8988T (cell line): Measurements from ENCODE around the gene SMIM3.
"Not testable (repeated sequence)": the region's sequence is repeated elsewhere in the genome, so short reads cannot be mapped to it uniquely, and the experiment has no call there.

Experiments used
- DNase-seq: peaks from one replicate; pipeline ENCODE4 v3.0.0; 2011

Gene SMIM3

DNA sequence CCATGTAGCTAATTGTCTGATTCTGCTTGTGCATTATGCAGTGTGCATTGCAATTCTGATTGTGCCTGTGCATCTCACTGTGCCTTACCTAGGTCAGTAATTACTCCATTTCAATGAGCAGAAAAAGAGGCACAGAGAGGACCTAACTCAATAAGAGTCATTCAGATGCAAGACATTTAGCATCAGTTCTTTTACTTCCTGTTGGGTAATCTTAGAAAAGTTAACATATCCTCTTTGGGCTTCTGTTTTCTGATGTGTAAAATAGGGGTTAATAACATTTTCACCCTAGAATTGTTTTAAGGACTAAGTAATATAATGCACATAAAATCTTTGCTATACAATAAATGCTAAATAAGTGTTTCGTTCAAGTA is 12.8 kb upstream of the SMIM3 start:
- no peak for DNase-seq

- DNase-seq = no peak
Measured at GRCh38 chr5:150766251-150766650, 12.3 kb upstream of the SMIM3 start.

GRCh38 chr5:150771034-150771795 is 7.3 kb upstream of the SMIM3 start:
- DNase-seq = no peak

GRCh38 chr5:150774145-150774544 is 4.4 kb upstream of the SMIM3 start:
- no peak for DNase-seq

- DNase-seq = no peak
Measured at GRCh38 chr5:150777685-150778084, 872 bp upstream of the SMIM3 start.

DNA sequence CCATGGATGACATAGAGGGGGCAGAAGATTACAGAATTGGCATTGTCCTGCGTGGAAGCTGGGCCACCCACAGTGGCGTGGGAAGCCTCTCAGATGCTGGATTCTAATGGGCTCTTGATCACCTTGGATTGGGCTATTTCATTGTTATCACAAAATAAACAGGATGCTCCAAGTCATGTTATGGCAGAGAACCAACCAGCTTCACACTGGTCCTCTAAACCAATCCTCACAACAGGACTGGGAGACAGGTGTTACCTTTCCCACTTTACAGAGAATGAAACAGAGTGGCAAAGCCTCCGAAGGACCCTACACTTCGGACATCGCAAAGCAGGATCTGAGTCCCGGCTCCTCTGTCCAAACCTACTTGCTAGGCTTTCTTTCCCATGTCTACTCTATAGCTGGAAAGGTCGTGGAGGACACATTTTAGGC is 455 bp upstream of the SMIM3 start:
- DNase-seq = no peak

DNA sequence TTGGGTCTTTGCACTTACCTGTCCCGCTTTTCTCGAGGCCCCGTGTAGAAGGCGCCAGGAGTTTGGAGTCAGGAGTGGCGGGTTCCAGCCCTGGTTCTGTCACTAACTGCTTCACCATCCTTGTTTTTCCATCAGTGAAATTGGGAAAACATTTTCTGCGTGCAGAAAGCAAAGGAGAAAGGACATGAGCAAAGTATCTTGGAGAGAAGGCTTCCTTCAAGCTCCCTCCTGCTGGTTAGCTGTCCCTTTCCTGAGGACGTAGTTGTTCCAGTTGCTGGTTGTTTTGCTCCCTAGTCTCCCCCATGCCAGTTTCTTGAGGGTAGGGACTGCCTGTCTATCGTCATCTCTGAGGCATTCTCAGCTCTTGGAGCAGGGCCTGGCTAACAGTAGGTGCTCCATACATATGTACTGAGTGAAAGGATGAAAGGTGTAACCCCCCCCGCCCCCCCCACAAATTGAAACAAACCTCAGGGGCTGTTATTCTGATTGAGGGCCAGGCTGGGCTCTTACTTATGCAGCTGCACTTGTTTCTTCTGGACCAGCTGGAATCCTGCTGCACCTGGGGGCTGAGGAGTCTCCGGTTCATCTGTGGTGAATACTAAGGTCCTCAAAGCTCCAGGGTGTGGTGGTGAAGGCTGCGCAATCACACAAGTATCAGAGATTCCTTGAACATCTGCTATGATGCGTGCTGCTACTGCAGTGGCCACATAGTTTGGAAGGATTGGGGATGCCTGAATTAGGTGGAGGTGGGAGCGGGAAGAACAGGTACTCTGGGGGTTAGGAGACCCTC is 1.0 kb downstream of the SMIM3 start:
- no peak for DNase-seq

- no peak for DNase-seq
Measured at GRCh38 chr5:150780187-150780692, 1.7 kb downstream of the SMIM3 start.

DNA sequence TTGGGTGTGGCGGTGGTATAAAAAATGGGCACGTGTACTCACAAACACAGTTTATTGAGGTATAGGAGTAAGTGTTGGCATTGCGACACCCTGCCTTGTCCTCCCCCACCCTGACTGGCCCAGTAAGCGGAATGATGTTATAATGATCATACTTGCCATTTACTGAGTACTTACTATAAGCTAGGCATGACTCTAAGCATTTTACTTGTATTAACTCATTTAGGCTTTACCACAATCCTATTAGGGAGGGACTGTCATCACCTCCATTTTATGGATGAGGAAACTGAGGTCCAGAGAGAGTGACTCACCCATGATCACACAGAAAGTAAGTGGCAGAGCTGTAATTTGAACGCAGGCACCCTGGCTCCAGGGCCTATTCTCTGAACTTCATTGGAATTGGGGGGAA is 2.3 kb downstream of the SMIM3 start:
- no peak for DNase-seq

DNA sequence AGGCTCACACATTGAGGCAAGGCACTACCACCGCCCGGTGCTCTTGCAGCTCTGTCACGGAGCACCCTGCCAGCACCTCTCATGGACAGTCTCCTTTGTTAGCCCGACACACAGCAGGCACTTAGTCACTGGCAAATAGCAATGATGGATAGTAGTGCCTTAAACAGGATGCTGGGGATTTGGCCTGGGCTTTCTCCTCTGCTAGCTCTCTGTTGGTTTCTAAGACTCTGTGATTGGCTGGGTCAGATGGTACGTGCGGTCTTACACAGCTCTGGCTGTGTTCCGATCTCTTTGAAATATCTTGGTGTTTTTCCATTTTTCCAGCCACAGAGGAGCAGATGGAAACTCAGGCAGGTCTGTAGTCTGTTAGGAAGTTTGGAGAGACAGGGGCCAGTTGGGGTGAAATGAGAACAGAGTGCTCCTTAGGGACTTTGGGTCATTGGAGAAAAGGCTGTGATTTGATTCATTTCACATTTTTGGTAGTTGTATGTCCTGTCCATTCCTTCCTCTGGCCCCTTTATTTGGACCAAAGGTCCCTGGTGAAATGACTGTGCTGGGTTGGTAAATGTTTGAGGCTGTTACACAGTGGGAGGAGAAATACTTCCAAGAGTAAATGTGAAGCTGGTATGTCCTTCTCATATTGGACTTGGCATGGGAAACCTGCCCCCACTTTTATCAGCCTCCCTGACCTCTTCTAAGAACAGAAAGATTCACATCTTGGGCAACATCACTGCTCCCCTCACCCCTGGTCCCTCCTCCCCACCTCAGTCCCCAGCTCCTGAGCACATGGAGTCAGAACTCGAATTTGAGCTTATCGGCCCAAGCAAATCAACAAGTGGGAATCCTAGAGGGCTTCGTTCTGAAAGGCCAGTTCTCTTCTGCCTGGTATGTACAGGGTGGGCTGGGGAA is 3.4 kb downstream of the SMIM3 start:
- no peak for DNase-seq

DNA sequence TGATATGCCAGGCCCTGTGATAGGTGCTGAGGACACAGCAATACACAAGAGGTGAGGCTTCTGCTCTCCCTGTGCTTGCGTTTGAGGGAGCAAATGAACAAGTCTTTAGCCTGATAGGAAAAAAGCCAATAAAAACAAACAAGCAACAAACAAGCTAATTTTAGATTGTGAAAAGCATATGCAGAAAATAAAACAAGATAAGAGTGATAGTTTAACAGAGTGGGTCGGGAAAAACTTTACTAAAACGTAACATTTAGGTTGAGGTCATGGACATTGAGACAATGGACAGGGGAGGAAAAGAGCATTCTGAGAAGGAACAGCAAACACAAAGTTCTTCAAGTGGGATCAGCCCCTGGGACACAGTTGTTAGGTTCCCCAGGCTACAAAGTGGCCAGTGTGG is 4.3 kb downstream of the SMIM3 start:
- no peak for DNase-seq

GRCh38 chr5:150783422-150783928 is 4.9 kb downstream of the SMIM3 start:
- no peak for DNase-seq

- DNase-seq = no peak
Measured at GRCh38 chr5:150785950-150786349, 7.4 kb downstream of the SMIM3 start.

- DNase-seq = no peak
Measured at GRCh38 chr5:150786876-150787275, 8.3 kb downstream of the SMIM3 start.

DNA sequence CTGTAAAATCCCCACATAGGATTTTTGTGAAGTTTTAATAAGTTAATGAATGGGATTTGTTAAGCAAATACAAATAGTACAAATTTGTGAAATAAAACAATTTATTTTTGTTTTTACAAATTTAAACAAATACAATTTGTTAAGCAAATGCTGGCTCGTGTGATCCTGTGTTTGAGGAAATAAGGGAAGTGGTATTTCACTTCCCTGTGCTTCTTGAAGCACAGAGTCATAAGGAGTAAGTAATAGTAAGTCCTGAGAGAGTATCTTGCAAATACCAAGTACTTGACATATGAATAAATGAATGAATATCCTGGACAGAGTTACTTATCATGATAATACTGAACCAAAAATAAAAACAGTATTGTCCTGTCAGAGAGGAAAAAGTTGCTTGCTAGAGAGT is 9.1 kb downstream of the SMIM3 start:
- DNase-seq = no peak

- no peak for DNase-seq
Measured at GRCh38 chr5:150788977-150789376, 10.4 kb downstream of the SMIM3 start.

GRCh38 chr5:150789450-150789849 is 10.9 kb downstream of the SMIM3 start:
- no peak for DNase-seq

GRCh38 chr5:150789943-150790611 is 11.5 kb downstream of the SMIM3 start:
- DNase-seq = no peak

- DNase-seq = no peak
Measured at GRCh38 chr5:150791536-150791935, 13.0 kb downstream of the SMIM3 start.

DNA sequence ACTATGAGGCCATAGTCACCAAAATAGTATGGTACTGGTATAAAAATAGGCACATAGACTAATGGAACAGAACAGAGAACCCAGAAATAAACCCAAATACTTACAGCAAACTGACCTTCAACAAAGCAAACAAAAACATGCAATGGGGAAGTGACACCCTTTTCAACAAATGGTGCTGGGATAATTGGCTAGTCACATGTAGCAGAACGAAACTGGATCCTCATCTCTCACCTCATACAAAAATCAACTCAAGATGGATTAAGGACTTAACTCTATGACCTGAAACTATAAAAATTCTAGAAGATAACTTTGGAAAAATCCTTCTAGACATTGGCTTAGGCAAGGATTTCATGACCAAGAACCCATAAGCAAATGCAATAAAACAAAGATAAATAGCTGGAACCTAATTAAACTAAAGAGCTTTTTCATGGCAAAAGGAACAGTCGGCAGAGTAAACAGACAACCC is 14.9 kb downstream of the SMIM3 start:
- not testable (repeated sequence) for DNase-seq

DNA sequence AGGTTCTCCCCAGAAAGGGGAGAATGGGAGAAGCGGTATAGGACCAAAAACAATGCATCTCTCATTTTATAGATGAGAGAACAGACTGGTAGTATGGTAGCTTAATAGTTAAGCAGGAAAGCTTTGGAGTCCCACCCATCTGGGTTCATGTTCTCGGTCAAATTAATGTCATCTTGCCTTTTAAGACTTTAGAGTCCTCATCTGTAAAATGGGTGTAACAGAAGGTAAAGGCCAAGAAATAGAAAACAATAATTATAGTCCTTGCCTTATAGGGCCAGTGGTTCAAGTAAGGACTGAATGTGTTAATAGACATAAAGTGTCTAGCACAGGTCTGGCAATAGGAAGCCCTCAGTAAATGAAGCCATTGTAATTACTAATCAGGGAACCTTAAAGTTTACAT is 16.4 kb downstream of the SMIM3 start:
- DNase-seq = no peak

DNA sequence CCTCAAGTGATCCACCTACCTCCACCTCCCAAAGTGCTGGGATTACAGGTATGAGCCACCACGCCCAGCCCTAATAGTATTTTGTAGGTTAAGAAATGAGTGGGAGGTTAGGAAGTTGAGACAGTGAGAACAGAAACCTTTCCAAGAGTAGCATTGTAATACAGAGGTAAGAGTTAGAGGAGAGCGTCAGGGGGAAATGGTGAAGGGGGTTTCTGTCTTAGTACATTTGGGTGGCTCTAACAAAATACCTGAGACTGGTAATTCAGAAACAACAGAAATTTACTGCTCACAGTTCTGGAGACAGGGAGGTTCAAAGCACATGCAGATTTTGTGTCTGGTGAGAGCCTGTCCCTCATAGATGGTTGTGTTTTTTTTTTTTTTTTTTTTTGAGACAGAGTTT is 18.8 kb downstream of the SMIM3 start:
- DNase-seq = no peak
